Gastroesophageal sphincter (tissue), 4 donors: ENCODE results near the gene CEP170B. TPM values are rescaled to one million over a fixed set of nuclear protein-coding genes. Genes with fewer than 3 reads are reported as not detected.

Experiments used
- ATAC-seq: fragments of 150-250 bp; one replicate; pipeline ENCODE4 v1.9.1; 2016; ENCODE audit warnings: mild to moderate bottlenecking, moderate library complexity
- H3K27ac ChIP-seq, 4 donors: fragments of 200-600 bp; sonication (generic) in 3 of 4; 1 replicate in 3 of 4; 2 replicates in 1 of 4; pipeline ENCODE4 v1.5.1; 2016 to 2019
- H3K27me3 ChIP-seq: fragments of 200-600 bp; sonication (generic); one replicate; pipeline ENCODE4 v1.5.1; 2019
- H3K36me3 ChIP-seq, 2 donors: fragments of 200-600 bp; sonication (generic); one replicate each; pipeline ENCODE4 v1.5.1; 2019; ENCODE audit warnings: control low read depth in 1 of 2
- H3K4me1 ChIP-seq, 3 donors: fragments of 200-600 bp; sonication (generic); 1 replicate in 2 of 3; 2 replicates in 1 of 3; pipeline ENCODE4 v1.5.1; 2016 to 2019; ENCODE audit warnings: control low read depth in 2 of 3
- H3K4me3 ChIP-seq, 2 donors: fragments of 200-600 bp; sonication (generic); one replicate each; pipeline ENCODE4 v1.5.1; 2019; ENCODE audit warnings: mild to moderate bottlenecking in 1 of 2, moderate library complexity in 1 of 2
- H3K9me3 ChIP-seq, 3 donors: fragments of 200-600 bp; sonication (generic); one replicate each; pipeline ENCODE4 v1.5.1; 2017 to 2019; ENCODE audit warnings: control low read depth in 2 of 3
- CTCF ChIP-seq, 4 experiments: fragments of 200-600 bp in 2 of 4; fragments of 450-650 bp in 2 of 4; sonication (generic) in 1 of 4; IDR thresholded peaks; one replicate each; pipeline ENCODE4 v1.5.1; 2017 to 2019; ENCODE audit warnings: antibody characterized with exemption in 4 of 4, mild to moderate bottlenecking in 2 of 4, moderate library complexity in 2 of 4
- EP300 ChIP-seq: sonication (generic); formaldehyde crosslinking; IDR thresholded peaks from one replicate; pipeline ENCODE4 v1.6.1; 2017; ENCODE audit warnings: antibody characterized with exemption, mild to moderate bottlenecking
- POLR2A ChIP-seq, 2 donors: fragments of 450-650 bp; IDR thresholded peaks; one replicate each; pipeline ENCODE4 v1.6.1; 2017; ENCODE audit warnings: antibody characterized with exemption in 2 of 2, mild to moderate bottlenecking in 2 of 2, moderate library complexity in 1 of 2
- POLR2AphosphoS5 ChIP-seq: sonication (generic); formaldehyde crosslinking; IDR thresholded peaks from one replicate; pipeline ENCODE4 v1.6.1; 2017; ENCODE audit warnings: antibody characterized with exemption
- WGBS, 2 donors: methylation state at CpG; one replicate each; pipeline ENCODE4 v1.1.5; 2018; ENCODE audit warnings: low coverage in 1 of 2; 5-methylcytosine and 5-hydroxymethylcytosine counted together
- total RNA-seq, 4 donors: library from RNA; depleted of rRNA; stranded (reverse); fragments of >200 nt; gene quantifications; one replicate each; pipeline ENCODE4 v1.1.0, GENCODE V29; 2016

CEP170B gene
- total RNA-seq, 4 donors from 2014 or later = 18.7 to 64.7 (median 25.5) TPM

- no peak overlapping the region for H3K27ac ChIP-seq
- TF ChIP-seq POLR2AphosphoS5 (no peak), EP300 (no peak), CTCF (IDR thresholded peaks at IDR 0.05) (no peak), POLR2A (IDR thresholded peaks at IDR 0.05) (no peak)
- H3K4me3 ChIP-seq = peak overlapping the region; percentile 7 to 51
- WGBS, 2 donors = 1% methylated on average over 15 of the region's 69 CpGs; no CpG with 5 or more reads in 1 of the 2 donors
- no peaks in the 10 kb centered on the region for H3K9me3 ChIP-seq
- H3K36me3 ChIP-seq = no peaks in the 10 kb centered on the region
- H3K27me3 ChIP-seq = peaks cover 51% of the 10 kb centered on the region
- H3K4me1 ChIP-seq = peaks cover 0 to 21% (median 15%) of the 10 kb centered on the region in 3 donors
- peak; percentile 36 for ATAC-seq
These were observed 21.4 kb upstream of the CEP170B start for GRCh38 chr14:104843442-104844305.

DNA sequence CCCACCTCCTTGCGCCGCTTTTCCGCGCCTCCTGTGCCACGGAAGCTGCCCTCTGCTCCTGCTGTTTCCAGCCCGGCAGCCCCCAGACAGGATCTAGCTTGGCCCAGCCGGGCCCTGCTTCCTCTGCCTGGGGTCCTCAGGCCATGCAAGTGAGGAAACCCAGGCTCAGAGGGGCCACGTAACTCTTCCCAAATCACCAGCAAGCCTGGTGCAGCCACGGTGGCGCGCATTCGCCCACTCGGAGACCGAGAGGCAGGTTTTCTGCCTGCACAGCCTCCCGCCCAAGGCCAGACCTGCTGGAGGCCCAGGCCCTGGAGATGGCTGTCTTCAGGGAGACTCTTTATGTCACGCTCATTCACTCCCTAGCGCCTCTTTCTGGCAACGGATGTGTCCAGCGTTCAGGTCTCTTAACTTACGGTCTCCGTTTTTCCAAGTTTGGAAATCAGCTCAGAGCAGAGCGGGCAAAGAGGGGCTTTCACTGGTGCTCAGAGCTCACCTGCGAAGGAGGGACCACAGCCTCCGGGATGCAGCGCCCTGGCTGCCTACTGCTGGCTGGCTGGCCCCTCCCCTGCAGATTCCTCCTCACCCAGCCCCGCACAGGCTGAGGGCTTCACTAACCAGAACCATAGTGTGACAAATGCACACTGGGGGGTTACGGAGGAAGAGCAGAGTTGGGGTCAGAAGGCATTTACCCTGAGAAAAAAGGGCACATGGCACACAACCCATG is 20.6 kb upstream of the CEP170B start:
- 0 to 1% methylated on average over 1 to 17 of the region's 27 CpGs for WGBS, 2 donors
- Histone ChIP-seq H3K4me1 (peaks cover 0 to 21% (median 15%) of the 10 kb centered on the region in 3 donors), H3K27ac (no peak overlapping the region), H3K36me3 (no peaks in the 10 kb centered on the region), H3K27me3 (peaks cover 59% of the 10 kb centered on the region), H3K9me3 (no peaks in the 10 kb centered on the region), H3K4me3 (peak overlapping the region in 1 of 2 donors; percentile 51)
- ATAC-seq = no peak
- TF ChIP-seq EP300 (no peak), CTCF (IDR thresholded peaks at IDR 0.05) (no peak), POLR2A (IDR thresholded peaks at IDR 0.05) (no peak), POLR2AphosphoS5 (no peak)

DNA sequence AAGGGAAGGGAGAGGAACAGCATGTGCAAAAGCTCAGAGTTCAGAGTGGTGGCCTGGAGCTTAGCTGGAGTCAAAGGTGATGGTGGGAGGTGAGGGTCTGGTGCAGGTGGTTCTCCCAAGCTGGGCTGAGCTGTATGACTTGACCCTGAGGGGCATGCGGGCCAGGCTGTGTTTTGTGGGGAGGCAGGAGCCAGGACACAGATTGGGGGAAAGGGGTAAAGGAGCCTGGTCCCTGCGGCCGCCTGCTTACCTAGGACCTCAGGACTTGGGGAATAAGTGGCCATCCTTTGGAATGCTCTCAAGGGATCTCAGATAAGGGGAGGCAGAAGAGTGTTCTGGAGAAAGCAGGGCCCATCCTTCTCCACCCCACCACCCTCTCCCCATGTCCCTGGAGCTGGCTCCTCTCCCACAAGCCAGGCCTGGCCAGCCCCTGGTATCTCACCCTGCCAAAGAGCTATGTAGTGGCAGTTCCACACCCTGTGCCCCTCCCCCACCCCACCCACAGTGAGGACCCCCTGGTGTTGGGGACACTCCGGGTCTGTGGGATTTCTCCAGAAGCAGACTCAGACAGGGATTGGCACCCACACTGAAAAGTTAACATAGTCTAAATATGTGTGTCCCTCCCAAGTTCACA is 19.9 kb upstream of the CEP170B start:
- H3K27me3 ChIP-seq = peaks cover 66% of the 10 kb centered on the region
- 66 to 100% methylated on average over 1 to 3 of the region's 4 CpGs for WGBS, 2 donors
- H3K9me3 ChIP-seq = no peaks in the 10 kb centered on the region
- H3K36me3 ChIP-seq = no peaks in the 10 kb centered on the region
- no peak overlapping the region for H3K4me3 ChIP-seq
- TF ChIP-seq EP300 = no peak
- no peak for TF ChIP-seq POLR2AphosphoS5
- TF ChIP-seq CTCF (IDR thresholded peaks at IDR 0.05) = no peak
- TF ChIP-seq POLR2A (IDR thresholded peaks at IDR 0.05) = no peak
- no peak for ATAC-seq
- no peak overlapping the region for H3K27ac ChIP-seq
- H3K4me1 ChIP-seq = peaks cover 0 to 21% (median 15%) of the 10 kb centered on the region in 3 donors

DNA sequence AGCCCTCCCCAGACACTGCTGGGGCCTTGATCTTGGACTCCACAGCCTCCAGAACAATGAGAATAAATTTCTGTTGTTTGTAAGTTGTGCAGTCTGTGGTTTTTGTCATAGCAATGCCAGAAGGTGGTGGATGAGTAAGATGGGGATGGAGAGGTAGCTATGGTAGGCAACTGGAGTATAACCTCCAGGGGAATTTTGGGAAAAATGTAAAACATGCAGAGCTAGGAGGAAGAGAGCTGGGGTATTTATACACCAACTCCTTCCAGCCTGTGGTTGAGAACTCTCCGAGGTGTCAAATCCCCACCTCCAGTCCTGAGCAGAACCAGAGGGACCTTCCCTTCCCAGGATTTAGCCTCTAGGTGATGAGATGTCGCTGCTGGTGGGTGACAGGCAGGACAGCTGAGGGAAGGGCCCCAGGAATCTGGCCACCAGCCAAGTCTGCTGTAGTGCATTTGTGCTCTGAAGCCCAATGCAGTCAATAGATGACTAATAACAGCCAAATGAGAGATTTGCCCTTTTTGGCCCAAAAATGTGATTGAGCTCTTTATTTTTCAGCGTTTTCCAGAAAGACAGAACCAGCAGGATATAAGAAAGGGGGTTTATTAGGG is 19.1 kb upstream of the CEP170B start:
- Histone ChIP-seq H3K9me3 (no peaks in the 10 kb centered on the region), H3K4me3 (no peak overlapping the region), H3K36me3 (no peaks in the 10 kb centered on the region), H3K27ac (no peak overlapping the region), H3K4me1 (peaks cover 0 to 21% (median 15%) of the 10 kb centered on the region in 3 donors), H3K27me3 (peaks cover 74% of the 10 kb centered on the region)
- no peak for TF ChIP-seq EP300
- 80% methylated on average over 1 of the region's 3 CpGs; no CpG with 5 or more reads in 1 of the 2 donors for WGBS, 2 donors
- no peak for ATAC-seq

DNA sequence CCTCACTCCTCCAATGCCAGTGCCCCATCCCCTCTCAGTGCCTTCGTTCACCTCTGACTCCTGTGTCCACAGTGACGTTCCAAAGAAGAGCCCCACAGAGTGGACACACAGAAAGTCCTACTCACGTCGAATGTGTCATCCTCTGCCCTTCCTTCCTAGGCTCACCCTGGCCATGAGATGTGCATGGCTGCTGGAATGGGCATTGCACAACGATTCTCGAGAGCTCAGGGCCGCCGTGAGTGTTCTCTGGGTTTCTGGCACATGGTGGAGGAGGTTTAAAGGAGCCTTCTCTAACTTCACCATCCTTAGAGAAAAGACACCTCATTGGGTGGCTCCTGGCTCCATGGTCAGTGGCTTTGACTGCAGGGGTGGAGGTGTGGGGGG is 12.8 kb upstream of the CEP170B start:
- Histone ChIP-seq H3K9me3 (no peaks in the 10 kb centered on the region), H3K4me3 (no peak overlapping the region), H3K36me3 (no peaks in the 10 kb centered on the region), H3K4me1 (no peaks in the 10 kb centered on the region), H3K27me3 (peaks cover 58% of the 10 kb centered on the region), H3K27ac (no peak overlapping the region)
- 28 to 74% methylated on average over 3 to 4 of the region's 8 CpGs for WGBS, 2 donors
- no peak for TF ChIP-seq EP300
- no peak for TF ChIP-seq POLR2AphosphoS5
- no peak for TF ChIP-seq CTCF (IDR thresholded peaks at IDR 0.05)
- TF ChIP-seq POLR2A (IDR thresholded peaks at IDR 0.05) = no peak
- ATAC-seq = no peak
